Stimulated activated CD4-positive, alpha-beta T cell treated with anti-CD3 and anti-CD28 coated beads, Interleukin-15, amount 100 ng/mL, for 48 hours (primary cell): ENCODE results near the gene CCR1.
"Not testable (repeated sequence)": the region's sequence is repeated elsewhere in the genome, so short reads cannot be mapped to it uniquely, and the experiment has no call there.

ENCODE experiments used
- DNase-seq, 2 donors: peaks; one replicate each; pipeline ENCODE4 v3.0.0-alpha.2; 2020; ENCODE audit warnings: low read depth in 2 of 2

Gene CCR1

DNA sequence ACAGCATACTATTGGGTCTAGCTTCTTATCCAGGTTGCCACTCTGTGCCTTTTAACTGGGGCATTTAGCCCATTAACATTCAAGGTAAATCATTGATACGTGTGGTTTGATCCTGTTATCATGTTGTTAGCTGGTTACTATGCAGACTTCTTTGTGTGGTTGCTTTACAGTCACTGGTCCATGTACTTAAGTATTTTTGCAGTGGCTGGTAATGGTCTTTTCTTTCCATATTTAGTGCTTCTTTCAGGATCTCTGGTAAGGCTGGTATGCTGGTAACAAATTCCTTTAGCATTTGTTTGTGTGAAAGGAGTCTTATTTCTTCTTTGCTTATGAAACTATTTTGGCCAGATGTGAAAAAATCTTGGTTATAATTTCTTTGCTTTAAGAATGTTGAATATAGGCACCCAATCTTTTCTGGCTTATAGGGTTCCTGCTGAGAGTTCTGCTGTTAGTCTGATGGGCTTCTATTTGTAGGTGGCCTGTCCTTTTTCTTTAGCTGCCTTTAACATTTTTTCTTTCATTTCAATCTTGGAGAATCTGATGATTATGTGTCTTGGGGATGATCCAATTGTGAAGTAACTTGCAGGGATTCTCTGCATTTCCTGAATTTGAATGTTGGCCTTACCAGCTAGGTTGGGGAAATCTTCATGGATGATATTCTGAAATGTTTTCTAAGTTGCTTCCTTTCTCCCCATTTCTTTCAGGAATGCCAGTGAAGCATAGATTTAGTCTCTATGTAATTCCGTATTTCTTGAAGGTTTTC is 39.3 kb downstream of the CCR1 start:
- no peak for DNase-seq

DNA sequence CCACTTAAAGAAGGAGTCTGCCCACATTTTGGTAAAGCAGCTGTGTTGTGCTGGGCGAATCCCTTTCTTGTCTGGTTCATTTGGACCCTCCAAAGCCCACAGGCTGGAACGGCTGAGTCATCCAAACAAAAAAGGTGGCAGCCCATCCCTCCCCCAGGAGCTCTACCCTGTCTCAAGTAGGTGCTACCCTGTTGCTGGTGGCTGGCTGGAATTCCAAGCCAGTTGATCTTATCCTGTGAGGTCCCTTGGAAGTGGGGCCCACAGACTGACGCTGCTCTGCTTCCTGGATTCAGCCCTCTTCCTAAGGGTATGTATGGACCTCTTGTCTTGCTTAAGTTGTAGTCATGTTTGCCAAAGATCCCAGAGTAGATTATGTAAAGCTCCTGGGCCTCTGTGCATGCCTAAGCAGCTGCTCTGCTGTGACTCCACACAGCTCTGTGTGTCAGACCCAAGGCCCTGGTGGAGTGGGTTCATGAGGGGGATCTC is 44.5 kb downstream of the CCR1 start:
- no peak for DNase-seq

DNA sequence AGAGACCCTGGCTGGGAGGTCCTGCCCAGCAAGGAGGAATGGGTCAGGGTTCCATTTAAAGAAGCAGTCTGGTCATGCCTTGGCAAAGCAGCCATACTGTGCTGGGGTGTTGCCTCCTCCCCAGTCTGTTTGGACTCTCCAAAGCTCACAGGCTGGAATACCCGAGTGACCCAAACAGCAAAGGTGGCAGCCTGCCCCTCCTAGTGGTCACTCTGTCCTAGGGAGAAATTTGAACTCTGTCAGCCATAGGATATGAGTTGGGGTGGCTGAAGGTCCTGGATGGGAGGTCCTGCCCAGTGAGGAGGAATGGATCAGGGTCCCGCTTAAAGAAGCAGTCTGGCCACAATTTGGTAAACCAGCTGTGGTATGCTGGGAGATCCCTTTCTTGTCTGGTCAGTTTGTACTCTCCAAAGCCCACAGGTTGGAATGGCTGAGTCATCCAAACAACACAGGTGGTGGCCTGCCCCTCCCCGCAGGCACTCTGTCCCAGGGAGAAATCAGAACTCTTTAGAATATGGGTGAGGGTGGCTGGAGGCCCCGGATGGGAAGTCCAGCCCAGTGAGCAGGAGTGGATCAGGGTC is 45.0 kb downstream of the CCR1 start:
- no peak for DNase-seq

- not testable (repeated sequence) for DNase-seq
These were observed 50.4 kb downstream of the CCR1 start for GRCh38 chr3:46157685-46158084.

DNA sequence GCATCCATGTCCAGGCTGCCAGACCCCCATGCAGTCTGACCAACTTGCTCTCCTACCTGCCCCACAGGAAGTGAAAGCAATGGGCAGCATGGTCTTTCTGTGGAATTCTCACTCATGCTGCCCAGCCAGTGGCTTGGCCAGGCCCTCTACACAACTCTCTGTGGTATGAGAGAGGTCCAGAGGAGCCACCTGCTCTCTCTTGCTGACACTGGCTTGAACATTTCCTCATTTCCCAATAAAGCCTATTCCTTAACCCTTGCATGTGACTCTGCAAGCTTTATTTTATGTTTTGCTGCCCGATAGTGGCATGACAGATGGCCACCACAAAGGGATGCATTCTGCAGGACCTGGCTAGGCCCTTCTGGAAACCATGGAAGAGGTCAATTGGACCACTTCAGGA is 53.8 kb downstream of the CCR1 start:
- no peak for DNase-seq
